ENCODE data around the gene TMEM151B.

Gene TMEM151B

GRCh38 chr6:44250718-44251123 is 19.5 kb upstream of the TMEM151B start:
- DNase-seq (ENCODE audit: low read depth), result no peak

GRCh38 chr6:44251576-44252524 is 18.4 kb upstream of the TMEM151B start:
- no peak for DNase-seq (ENCODE audit: low read depth)

- no peak for DNase-seq (ENCODE audit: low read depth)
Observed at GRCh38 chr6:44253307-44254101, 16.7 kb upstream of the TMEM151B start.

GRCh38 chr6:44254191-44255104 is 15.8 kb upstream of the TMEM151B start:
- DNase-seq (ENCODE audit: low read depth), result no peak

GRCh38 chr6:44255105-44255808 is 15.0 kb upstream of the TMEM151B start:
- DNase-seq (ENCODE audit: low read depth), result no peak

- no peak for DNase-seq (ENCODE audit: low read depth)
Observed at GRCh38 chr6:44255871-44256774, 14.1 kb upstream of the TMEM151B start.

GRCh38 chr6:44256775-44257024 is 13.6 kb upstream of the TMEM151B start:
- no peak for DNase-seq (ENCODE audit: low read depth)

- no peak for DNase-seq (ENCODE audit: low read depth)
Observed at GRCh38 chr6:44257025-44257752, 13.1 kb upstream of the TMEM151B start, which contains the start of gene SLC35B2. SLC35B2 (minus strand) TSS chr6:44257528; CDS start chr6:44257410, 118 bp downstream.

- no peak for DNase-seq (ENCODE audit: low read depth)
Observed at GRCh38 chr6:44257753-44258324, 12.4 kb upstream of the TMEM151B start.

- DNase-seq (ENCODE audit: low read depth), result no peak
Observed at GRCh38 chr6:44258325-44258863, 11.9 kb upstream of the TMEM151B start.

- no peak for DNase-seq (ENCODE audit: low read depth)
Observed at GRCh38 chr6:44258921-44259320, 11.3 kb upstream of the TMEM151B start.

- DNase-seq (ENCODE audit: low read depth), result no peak
Observed at GRCh38 chr6:44260011-44260410, 10.2 kb upstream of the TMEM151B start.

GRCh38 chr6:44260451-44261297 is 9.6 kb upstream of the TMEM151B start:
- DNase-seq (ENCODE audit: low read depth), result no peak

- no peak for DNase-seq (ENCODE audit: low read depth)
Observed at GRCh38 chr6:44261581-44261980, 8.7 kb upstream of the TMEM151B start.

- DNase-seq (ENCODE audit: low read depth), result no peak
Observed at GRCh38 chr6:44262467-44263353, 7.5 kb upstream of the TMEM151B start.

GRCh38 chr6:44263354-44264100 is 6.7 kb upstream of the TMEM151B start:
- no peak for DNase-seq (ENCODE audit: low read depth)
